Stimulated activated CD4-positive, alpha-beta T cell treated with anti-CD3 and anti-CD28 coated beads, TNF-alpha, amount 100 ng/mL, for 4 hours (primary cell): Measurements from ENCODE around the gene ZNF569.
"Not testable (repeated sequence)": the region's sequence is repeated elsewhere in the genome, so short reads cannot be mapped to it uniquely, and the experiment has no call there.

ENCODE experiments used
- DNase-seq, 3 experiments: peaks; one replicate each; pipeline ENCODE4 v3.0.0-alpha.2; 2020; ENCODE audit warnings: low read depth in 3 of 3

The ZNF569 gene

GRCh38 chr19:37466798-37467607, at the start of gene ZNF569:
Gene ZNF569, minus strand, starts transcription at chr19:37467444. Its CDS starts 22,523 bp downstream, at chr19:37444921.
- peak; percentile 66 to 81 (median 77) for DNase-seq

GRCh38 chr19:37513397-37513796, 46.2 kb upstream of the ZNF569 start:
- no peak for DNase-seq

- DNase-seq, result no peak
These were observed 44.6 kb upstream of the ZNF569 start for GRCh38 chr19:37511821-37512220.

- no peak for DNase-seq
These were observed 43.9 kb upstream of the ZNF569 start for GRCh38 chr19:37511186-37511585.

- no peak for DNase-seq
These were observed 39.9 kb upstream of the ZNF569 start for GRCh38 chr19:37507167-37507464.

GRCh38 chr19:37506387-37507166, 39.3 kb upstream of the ZNF569 start, which contains the start of gene ZNF793:
Gene ZNF793, plus strand, starts transcription at chr19:37506939. Its CDS starts 16,501 bp downstream, at chr19:37523440.
- peak; percentile 65 to 69 (median 67) for DNase-seq

- no peak for DNase-seq
These were observed 38.7 kb upstream of the ZNF569 start for GRCh38 chr19:37505958-37506386.

- no peak for DNase-seq
These were observed 25.0 kb upstream of the ZNF569 start for GRCh38 chr19:37492213-37492612.

- DNase-seq, result no peak
These were observed 17.3 kb upstream of the ZNF569 start for GRCh38 chr19:37484406-37485168.

GRCh38 chr19:37472165-37472564, 4.9 kb upstream of the ZNF569 start:
- no peak for DNase-seq

GRCh38 chr19:37470216-37470615, 3.0 kb upstream of the ZNF569 start:
- DNase-seq, result no peak

- DNase-seq, result peak; percentile 76 to 80 (median 77)
These were observed 1.9 kb upstream of the ZNF569 start, which contains the start of gene ZNF570 for GRCh38 chr19:37468961-37469777. Gene ZNF570, plus strand, starts transcription at chr19:37469356. Its CDS starts 999 bp downstream, at chr19:37470355.

- DNase-seq, result no peak
These were observed 405 bp upstream of the ZNF569 start for GRCh38 chr19:37467608-37468090.

- no peak for DNase-seq
These were observed 907 bp downstream of the ZNF569 start for GRCh38 chr19:37466277-37466797.

- no peak for DNase-seq
These were observed 14.6 kb downstream of the ZNF569 start for GRCh38 chr19:37452500-37453245.

GRCh38 chr19:37413313-37414084, 53.7 kb downstream of the ZNF569 start:
- no peak for DNase-seq

GRCh38 chr19:37412700-37413099, 54.5 kb downstream of the ZNF569 start:
- DNase-seq, result no peak

GRCh38 chr19:37406140-37406846, 61.0 kb downstream of the ZNF569 start:
- not testable (repeated sequence) for DNase-seq

GRCh38 chr19:37403403-37403802, 63.8 kb downstream of the ZNF569 start:
- DNase-seq, result no peak
